Upper lobe of left lung (tissue), 6 donors: Measurements from ENCODE around the gene ALG1. TPM values are rescaled to one million over a fixed set of nuclear protein-coding genes. Genes with fewer than 3 reads are reported as not detected.
A peak's percentile ranks its signal among the peaks of the same experiment; 100 is the strongest.
"Not testable (repeated sequence)": the region's sequence is repeated elsewhere in the genome, so short reads cannot be mapped to it uniquely, and the experiment has no call there.

ENCODE experiments used
- ATAC-seq, 2 donors: fragments of 200-7000 bp; cut with Tn5 transposase; one replicate each; pipeline ENCODE4 v1.9.1; 2022; ENCODE audit warnings: mild to moderate bottlenecking in 2 of 2, moderate library complexity in 2 of 2; ENCODE audit not compliant: low FRiP score in 2 of 2
- DNase-seq, 2 donors: peaks; one replicate each; pipeline ENCODE4 v3.0.0-alpha.2; 2019 to 2020
- H3K27ac ChIP-seq, 4 donors: fragments of 200-600 bp; sonication (generic); one replicate each; pipeline ENCODE4 v1.5.1; 2016 to 2019
- H3K27me3 ChIP-seq, 4 donors: fragments of 200-600 bp; sonication (generic); one replicate each; pipeline ENCODE4 v1.5.1; 2017 to 2019
- H3K36me3 ChIP-seq, 4 donors: fragments of 200-600 bp; sonication (generic); one replicate each; pipeline ENCODE4 v1.5.1; 2016 to 2019
- H3K4me1 ChIP-seq, 4 donors: fragments of 200-600 bp; sonication (generic); one replicate each; pipeline ENCODE4 v1.5.1; 2018 to 2019
- H3K4me3 ChIP-seq, 4 donors: fragments of 200-600 bp; sonication (generic); one replicate each; pipeline ENCODE4 v1.5.1; 2017 to 2019; ENCODE audit warnings: mild to moderate bottlenecking in 2 of 4, moderate library complexity in 1 of 4
- H3K9me3 ChIP-seq, 4 donors: fragments of 200-600 bp; sonication (generic); one replicate each; pipeline ENCODE4 v1.5.1; 2018 to 2019
- POLR2A ChIP-seq, 4 donors: fragments of 450-650 bp; IDR thresholded peaks; one replicate each; pipeline ENCODE4 v1.5.1; 2016 to 2017; ENCODE audit warnings: antibody characterized with exemption in 4 of 4, mild to moderate bottlenecking in 2 of 4
- POLR2AphosphoS5 ChIP-seq, 2 donors: sonication (generic); formaldehyde crosslinking; IDR thresholded peaks; one replicate each; pipeline ENCODE4 v1.5.1; 2017; ENCODE audit warnings: antibody characterized with exemption in 2 of 2
- WGBS, 2 donors: methylation state at CpG; one replicate each; pipeline ENCODE4 v1.1.5; 2017 to 2018; 5-methylcytosine and 5-hydroxymethylcytosine counted together
- total RNA-seq, 6 donors: library from RNA; depleted of rRNA in 4 of 6; stranded (reverse); fragments of >200 nt in 4 of 6; gene quantifications; one replicate each; pipeline versions ENCODE4 v1.1.0 to v1.2.1, GENCODE V29; 2016 to 2021
- TF ChIP-seq, protein P1 (sequence below), 6 experiments: fragments of 450-650 bp in 4 of 6; fragments of 200-600 bp in 2 of 6; sonication (generic) in 2 of 6; IDR thresholded peaks; one replicate each; pipeline ENCODE4 v1.5.1; 2016 to 2019; ENCODE audit warnings: antibody characterized with exemption in 6 of 6
- donor health status: DM: no; HTN: no; CAD: no; lungs with moderate emphysema.
- donor health status: DM: no; HTN: yes; CAD: no; lungs with severe emphysema.

The ALG1 gene
- total RNA-seq, 6 donors from 2014 or later, result 10.5 to 24.0 (median 21.9) TPM

DNA sequence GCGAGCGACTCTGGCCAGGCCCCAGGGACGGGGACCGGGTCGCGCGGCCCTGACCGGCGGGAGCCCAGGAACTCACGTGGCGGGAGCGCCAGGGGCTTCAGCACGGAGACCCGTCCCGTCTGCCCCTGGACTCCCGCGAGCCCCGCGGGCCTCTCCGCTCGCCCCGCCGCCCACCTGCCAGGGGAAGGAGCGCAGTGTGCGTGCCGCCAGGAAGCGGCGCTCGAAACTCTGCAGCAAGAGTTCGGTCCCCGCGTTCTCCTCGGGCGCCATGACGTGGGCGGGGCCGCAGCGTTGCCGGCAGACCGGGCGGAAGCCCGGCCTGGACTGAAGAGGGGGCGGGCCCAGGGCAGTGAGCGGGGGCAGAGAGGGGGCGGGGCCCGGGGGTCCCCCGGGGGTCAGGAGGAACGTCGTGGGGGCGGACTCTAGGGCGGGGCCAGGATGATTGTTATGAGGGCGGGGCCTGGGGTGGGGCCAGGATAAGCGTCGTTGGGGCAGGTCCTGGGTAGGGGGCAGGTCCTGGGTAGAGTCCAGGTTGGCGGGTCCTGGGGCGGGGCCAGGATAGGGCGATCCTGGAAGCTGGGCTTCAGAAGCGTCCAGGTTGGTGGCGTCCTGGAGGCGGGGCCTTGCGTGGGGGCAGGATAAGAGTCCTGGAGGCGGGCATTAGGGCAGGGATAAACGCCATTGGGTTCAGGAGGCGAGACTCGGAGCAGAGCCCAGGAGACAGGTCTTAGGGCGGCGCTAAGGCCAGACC, 26.0 kb downstream of the ALG1 start, which contains the start of gene EEF2KMT:
TSS of gene EEF2KMT (minus strand) at position 326 of the 751 bp plus-strand sequence. CDS start at position 270, 56 bp downstream.
- not testable (repeated sequence) for H3K36me3 ChIP-seq, H3K9me3 ChIP-seq, H3K27me3 ChIP-seq
- peak; percentile 98 to 100 for DNase-seq
- WGBS, 2 donors, result 0% methylated on average over 4 to 29 of the region's 67 CpGs
- H3K4me1 ChIP-seq, result peaks cover 7 to 13% (median 9%) of the 10 kb centered on the region in 4 donors
- H3K27ac ChIP-seq, result peak within 1 kb of the TSS; percentile 67 to 86 (median 80)
- H3K4me3 ChIP-seq, result peak within 1 kb of the TSS; percentile 56 to 98 (median 92)
- peak in 1 of 4 donors; percentile 17 for TF ChIP-seq POLR2A (IDR thresholded peaks at IDR 0.05)
- TF ChIP-seq, protein P1, sequence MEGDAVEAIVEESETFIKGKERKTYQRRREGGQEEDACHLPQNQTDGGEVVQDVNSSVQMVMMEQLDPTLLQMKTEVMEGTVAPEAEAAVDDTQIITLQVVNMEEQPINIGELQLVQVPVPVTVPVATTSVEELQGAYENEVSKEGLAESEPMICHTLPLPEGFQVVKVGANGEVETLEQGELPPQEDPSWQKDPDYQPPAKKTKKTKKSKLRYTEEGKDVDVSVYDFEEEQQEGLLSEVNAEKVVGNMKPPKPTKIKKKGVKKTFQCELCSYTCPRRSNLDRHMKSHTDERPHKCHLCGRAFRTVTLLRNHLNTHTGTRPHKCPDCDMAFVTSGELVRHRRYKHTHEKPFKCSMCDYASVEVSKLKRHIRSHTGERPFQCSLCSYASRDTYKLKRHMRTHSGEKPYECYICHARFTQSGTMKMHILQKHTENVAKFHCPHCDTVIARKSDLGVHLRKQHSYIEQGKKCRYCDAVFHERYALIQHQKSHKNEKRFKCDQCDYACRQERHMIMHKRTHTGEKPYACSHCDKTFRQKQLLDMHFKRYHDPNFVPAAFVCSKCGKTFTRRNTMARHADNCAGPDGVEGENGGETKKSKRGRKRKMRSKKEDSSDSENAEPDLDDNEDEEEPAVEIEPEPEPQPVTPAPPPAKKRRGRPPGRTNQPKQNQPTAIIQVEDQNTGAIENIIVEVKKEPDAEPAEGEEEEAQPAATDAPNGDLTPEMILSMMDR (IDR thresholded peaks at IDR 0.05), result peak in 1 of 6 experiments; percentile 14
- ATAC-seq, result peak; percentile 100

DNA sequence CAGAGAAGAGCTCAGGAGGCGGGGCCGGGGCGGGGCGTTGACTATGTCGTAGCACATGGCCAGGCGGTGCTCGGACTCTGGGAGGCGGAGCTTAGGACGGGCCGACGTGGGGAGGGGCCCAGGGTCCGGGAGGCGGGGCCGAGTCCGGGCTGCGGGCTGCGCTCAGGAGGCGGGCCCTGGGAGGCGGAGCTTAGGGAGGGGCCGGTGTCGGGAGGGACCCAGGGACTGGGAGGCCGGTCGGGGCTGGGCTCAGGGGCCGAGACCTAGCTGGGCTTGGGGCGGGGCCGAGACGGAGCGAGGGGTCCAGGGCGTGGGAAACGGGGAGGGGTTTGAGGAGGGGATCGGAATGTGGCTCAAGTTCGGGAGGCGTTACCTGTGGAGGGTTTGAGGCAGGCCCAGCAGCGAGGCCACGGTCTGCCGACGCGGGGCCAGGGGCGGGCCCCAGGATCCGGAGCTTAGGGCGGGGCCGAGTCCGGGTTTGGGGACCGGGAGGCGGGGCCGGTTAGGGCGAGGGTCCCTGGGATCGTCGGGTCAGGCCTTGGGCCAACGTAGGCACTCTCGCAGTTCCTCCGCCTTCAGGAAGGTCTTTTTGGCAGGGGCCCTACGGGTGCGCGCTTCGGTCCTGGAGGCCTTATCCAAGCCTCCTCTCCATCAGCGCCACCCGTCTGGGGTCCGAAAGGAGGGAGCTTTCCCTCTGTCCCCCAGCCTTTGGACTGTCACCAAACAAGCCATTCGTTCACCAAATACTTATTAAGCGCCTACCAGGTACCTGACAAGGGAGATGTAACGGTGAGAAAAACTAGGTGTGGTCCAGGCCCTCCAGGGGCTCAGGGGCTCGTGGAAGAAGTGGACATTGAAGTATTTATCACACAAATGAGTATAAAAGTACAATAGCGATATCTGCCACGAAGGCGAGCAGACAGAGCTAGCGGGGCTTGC, 26.8 kb downstream of the ALG1 start:
- DNase-seq, result peak; percentile 81 to 100
- not testable (repeated sequence) for ATAC-seq, H3K27me3 ChIP-seq, H3K9me3 ChIP-seq, H3K36me3 ChIP-seq
- H3K27ac ChIP-seq, result peak overlapping the region; percentile 67 to 86 (median 80)
- TF ChIP-seq POLR2A (IDR thresholded peaks at IDR 0.05) (peak in 1 of 4 donors; percentile 19), POLR2AphosphoS5 (IDR thresholded peaks at IDR 0.05) (peak in 1 of 2 donors; percentile 3)
- WGBS, 2 donors, result 3 to 4% methylated on average over 16 to 37 of the region's 67 CpGs
- peaks cover 7 to 13% (median 9%) of the 10 kb centered on the region in 4 donors for H3K4me1 ChIP-seq
- H3K4me3 ChIP-seq, result peak overlapping the region; percentile 34 to 98 (median 92)

- Histone ChIP-seq H3K4me1 (peaks cover 7 to 13% (median 9%) of the 10 kb centered on the region in 4 donors), H3K27ac (peak overlapping the region in 1 of 4 donors; percentile 85), H3K4me3 (peak overlapping the region in 2 of 4 donors; percentile 87 to 97)
- not testable (repeated sequence) for H3K27me3 ChIP-seq, DNase-seq, H3K9me3 ChIP-seq, H3K36me3 ChIP-seq, ATAC-seq
- 15 to 17% methylated on average over 4 of the region's 4 CpGs for WGBS, 2 donors
Measured at GRCh38 chr16:5099174-5099573, 27.5 kb downstream of the ALG1 start.

GRCh38 chr16:5103296-5104032, 31.8 kb downstream of the ALG1 start:
- not testable (repeated sequence) for ATAC-seq, H3K27me3 ChIP-seq, DNase-seq, H3K9me3 ChIP-seq, H3K4me3 ChIP-seq, H3K36me3 ChIP-seq, H3K27ac ChIP-seq, H3K4me1 ChIP-seq
- WGBS, 2 donors, result 92 to 94% methylated on average over 12 of the region's 12 CpGs

- not testable (repeated sequence) for H3K9me3 ChIP-seq, H3K27me3 ChIP-seq, DNase-seq, ATAC-seq, H3K4me1 ChIP-seq, H3K36me3 ChIP-seq, H3K27ac ChIP-seq, H3K4me3 ChIP-seq
- WGBS, 2 donors, result 44 to 60% methylated on average over 4 to 5 of the region's 5 CpGs
Measured at GRCh38 chr16:5105039-5105438, 33.4 kb downstream of the ALG1 start.

GRCh38 chr16:5108505-5109158, 37.0 kb downstream of the ALG1 start:
- H3K27ac ChIP-seq, result no peak overlapping the region
- no peak for ATAC-seq
- TF ChIP-seq POLR2AphosphoS5 (IDR thresholded peaks at IDR 0.05) (no peak), POLR2A (IDR thresholded peaks at IDR 0.05) (no peak)
- peak; percentile 24 to 81 for DNase-seq
- no peaks in the 10 kb centered on the region for H3K27me3 ChIP-seq
- no peaks in the 10 kb centered on the region for H3K36me3 ChIP-seq
- WGBS, 2 donors, result 89 to 92% methylated on average over 16 to 26 of the region's 27 CpGs
- H3K9me3 ChIP-seq, result no peaks in the 10 kb centered on the region
- H3K4me1 ChIP-seq, result no peaks in the 10 kb centered on the region
- no peak overlapping the region for H3K4me3 ChIP-seq

DNA sequence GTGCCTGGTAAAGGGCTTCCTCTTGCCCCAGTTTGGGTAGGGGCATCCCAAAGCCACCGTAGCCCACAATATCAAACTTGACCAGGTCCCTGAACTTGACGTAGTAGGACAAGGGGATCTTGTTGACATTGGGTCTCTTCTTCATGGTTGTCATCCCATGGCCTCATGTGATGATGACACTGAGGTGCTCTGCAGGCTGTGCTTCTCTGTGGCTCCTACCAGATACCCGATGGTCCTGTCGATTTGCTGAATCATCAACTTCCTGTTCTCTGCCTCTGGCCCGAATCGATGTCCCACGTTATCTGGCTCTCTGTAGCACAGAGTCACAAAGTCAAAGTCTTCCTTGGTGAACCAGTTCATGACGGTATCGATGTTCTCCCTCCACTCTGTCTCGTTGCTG, 39.3 kb downstream of the ALG1 start:
- H3K4me3 ChIP-seq, H3K27me3 ChIP-seq, H3K36me3 ChIP-seq, H3K9me3 ChIP-seq, H3K27ac ChIP-seq, H3K4me1 ChIP-seq, ATAC-seq, DNase-seq: not testable (repeated sequence)
- 75 to 77% methylated on average over 10 of the region's 10 CpGs for WGBS, 2 donors

DNA sequence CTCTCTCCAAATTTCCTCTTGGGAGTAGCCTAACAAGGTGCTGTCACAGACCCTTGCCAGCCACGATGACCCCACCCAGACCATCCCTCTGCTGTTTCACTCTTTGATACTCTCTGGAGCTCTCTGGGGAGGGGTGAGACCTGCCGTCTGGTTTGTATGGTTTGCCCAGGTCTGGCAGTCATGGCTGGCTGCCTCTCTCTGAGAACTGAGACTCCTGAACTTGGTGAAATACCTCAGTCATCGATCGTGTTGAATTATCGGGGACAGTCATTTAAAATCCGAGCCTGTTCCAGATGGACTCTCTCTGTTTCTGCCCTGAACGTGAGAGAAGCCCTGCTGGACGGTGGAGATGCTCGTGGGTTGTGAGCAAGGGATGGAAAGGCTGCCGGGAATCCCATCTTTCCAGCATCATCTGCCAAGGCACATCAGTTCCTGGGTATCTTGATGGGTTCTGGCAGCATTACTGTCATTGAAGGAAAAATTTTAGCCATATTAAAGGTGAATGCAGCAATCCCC, 45.2 kb downstream of the ALG1 start:
- H3K27ac ChIP-seq, result peak overlapping the region in 1 of 4 donors; percentile 2
- not testable (repeated sequence) for H3K9me3 ChIP-seq

DNA sequence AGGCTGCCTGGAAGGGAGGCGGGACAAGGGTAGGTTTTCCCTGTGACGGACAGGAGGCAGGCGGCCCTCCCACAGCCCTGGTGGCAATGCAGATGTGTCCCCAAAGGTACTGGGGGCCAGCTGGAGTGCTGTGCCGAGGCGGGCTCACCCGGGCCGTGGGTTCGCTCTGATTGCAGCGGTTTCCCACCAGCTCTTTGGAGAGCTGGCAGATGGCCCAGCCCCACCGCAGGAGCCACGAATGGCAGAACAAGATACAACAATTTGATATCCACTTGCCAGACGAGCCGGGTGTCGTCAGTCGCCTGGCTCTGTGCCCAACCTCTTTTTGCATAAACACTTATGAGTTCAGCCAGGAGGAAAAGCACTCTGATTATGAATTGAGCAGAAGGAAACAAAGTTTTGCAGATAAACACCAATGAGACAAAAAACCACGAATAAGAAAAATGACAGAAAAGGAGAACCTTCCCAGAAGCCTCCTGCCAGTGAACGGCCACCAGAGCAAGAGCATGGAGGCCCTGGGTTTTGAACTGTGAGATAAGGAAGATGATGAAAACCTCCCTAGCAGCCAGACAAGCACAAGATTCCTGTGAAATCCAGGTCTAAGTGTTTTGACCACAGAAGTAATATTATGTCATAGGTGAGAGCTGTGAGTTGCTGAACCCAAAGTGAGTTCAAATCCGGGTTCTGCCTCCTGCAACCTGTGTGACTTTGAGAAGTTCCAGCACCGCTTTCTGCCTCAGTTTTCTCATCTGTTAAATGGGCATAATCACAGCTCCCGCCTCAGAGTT, 45.9 kb downstream of the ALG1 start:
- Histone ChIP-seq H3K4me3 (peak overlapping the region in 2 of 4 donors; percentile 20 to 25), H3K27ac (peak overlapping the region in 1 of 4 donors; percentile 2), H3K4me1 (peaks cover 4 to 11% (median 8%) of the 10 kb centered on the region in 4 donors)
- ATAC-seq, H3K27me3 ChIP-seq, H3K9me3 ChIP-seq, H3K36me3 ChIP-seq: not testable (repeated sequence)
- WGBS, 2 donors, result 16 to 24% methylated on average over 13 to 20 of the region's 20 CpGs
- DNase-seq, result peak; percentile 37 to 85

More for the DNA sequence above, 45.2 kb downstream of the ALG1 start:
- not testable (repeated sequence) for H3K36me3 ChIP-seq, H3K4me3 ChIP-seq, ATAC-seq, DNase-seq, H3K27me3 ChIP-seq
- WGBS, 2 donors, result 55 to 57% methylated on average over 7 to 10 of the region's 10 CpGs
- peaks cover 4 to 11% (median 8%) of the 10 kb centered on the region in 4 donors for H3K4me1 ChIP-seq
